ENCODE results near the gene LAMB4. TPM values are rescaled to one million over a fixed set of nuclear protein-coding genes. Genes with fewer than 3 reads are reported as not detected.

Gene LAMB4
- total RNA-seq, 4 donors from 2014 or later: 0.04 to 0.33 TPM; not detected in 2

DNA sequence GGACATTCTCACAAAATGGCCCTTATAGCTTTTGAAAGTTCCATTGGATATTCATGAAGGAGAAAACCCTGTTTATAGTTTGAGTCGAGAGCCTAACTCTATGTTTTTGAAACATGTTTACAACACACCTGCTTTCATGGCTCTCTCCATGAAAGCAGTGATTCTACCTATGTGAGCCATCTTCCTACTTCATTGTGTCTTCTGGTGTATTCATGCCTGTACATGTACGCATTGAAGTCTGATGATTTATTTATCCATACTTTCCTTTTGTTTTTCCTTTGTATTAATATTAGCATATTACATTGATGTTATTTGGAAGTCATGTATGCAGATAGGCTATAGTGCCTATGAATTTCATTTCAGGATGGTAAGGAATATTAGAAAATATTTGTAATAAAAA, 58.0 kb downstream of the LAMB4 start:
- TF ChIP-seq POLR2A (IDR thresholded peaks at IDR 0.05) (no peak), CTCF (IDR thresholded peaks at IDR 0.05 in 4 of 5, conservative IDR thresholded peaks at IDR 0.05 in 1 of 5) (no peak)
- ATAC-seq: no peak
- in situ Hi-C loops (cut with MboI; ENCODE audit: low sequenced_read_pairs in 4 of 4) (no loop called here), intact Hi-C loops (cut with DNase I; ENCODE audit: low total_unique reads) (no loop called here)
- Histone ChIP-seq H3K36me3 (no peaks in the 10 kb centered on the region), H3K4me1 (no peaks in the 10 kb centered on the region), H3K27me3 (no peaks in the 10 kb centered on the region), H3K9me3 (no peaks in the 10 kb centered on the region), H3K27ac (no peak overlapping the region), H3K4me3 (no peak overlapping the region)
- DNase-seq: no peak

- Histone ChIP-seq H3K27me3 (no peaks in the 10 kb centered on the region), H3K27ac (no peak overlapping the region), H3K4me3 (no peak overlapping the region), H3K4me1 (no peaks in the 10 kb centered on the region), H3K36me3 (no peaks in the 10 kb centered on the region), H3K9me3 (no peaks in the 10 kb centered on the region)
- in situ Hi-C loops (cut with MboI; ENCODE audit: low sequenced_read_pairs in 4 of 4) (no loop called here), intact Hi-C loops (cut with DNase I; ENCODE audit: low total_unique reads) (no loop called here)
- TF ChIP-seq CTCF (IDR thresholded peaks at IDR 0.05 in 4 of 5, conservative IDR thresholded peaks at IDR 0.05 in 1 of 5) (no peak), POLR2A (IDR thresholded peaks at IDR 0.05) (no peak)
- ATAC-seq: no peak
- DNase-seq: no peak
Measured at GRCh38 chr7:108071551-108071950, 58.6 kb downstream of the LAMB4 start.

GRCh38 chr7:108069646-108070045, 60.5 kb downstream of the LAMB4 start:
- ATAC-seq: no peak

GRCh38 chr7:108067844-108068243, 62.3 kb downstream of the LAMB4 start:
- Histone ChIP-seq H3K27ac (no peak overlapping the region), H3K36me3 (no peaks in the 10 kb centered on the region), H3K4me3 (no peak overlapping the region), H3K27me3 (no peaks in the 10 kb centered on the region), H3K9me3 (no peaks in the 10 kb centered on the region), H3K4me1 (no peaks in the 10 kb centered on the region)
- in situ Hi-C loops (cut with MboI; ENCODE audit: low sequenced_read_pairs in 4 of 4): no loop called here
- ATAC-seq (no peak), DNase-seq (no peak)
- intact Hi-C loops (cut with DNase I; ENCODE audit: low total_unique reads): no loop called here
- TF ChIP-seq CTCF (IDR thresholded peaks at IDR 0.05 in 4 of 5, conservative IDR thresholded peaks at IDR 0.05 in 1 of 5) (no peak), POLR2A (IDR thresholded peaks at IDR 0.05) (no peak)

More at GRCh38 chr7:108069646-108070045, 60.5 kb downstream of the LAMB4 start:
- no peaks in the 10 kb centered on the region for H3K27me3 ChIP-seq
- H3K36me3 ChIP-seq: no peaks in the 10 kb centered on the region
- no peaks in the 10 kb centered on the region for H3K9me3 ChIP-seq
- in situ Hi-C loops (cut with MboI; ENCODE audit: low sequenced_read_pairs in 4 of 4): no loop called here
- H3K4me1 ChIP-seq: no peaks in the 10 kb centered on the region
- DNase-seq: no peak
- intact Hi-C loops (cut with DNase I; ENCODE audit: low total_unique reads): no loop called here
- TF ChIP-seq CTCF (IDR thresholded peaks at IDR 0.05 in 4 of 5, conservative IDR thresholded peaks at IDR 0.05 in 1 of 5) (no peak), POLR2A (IDR thresholded peaks at IDR 0.05) (no peak)
- no peak overlapping the region for H3K4me3 ChIP-seq
- H3K27ac ChIP-seq: no peak overlapping the region

DNA sequence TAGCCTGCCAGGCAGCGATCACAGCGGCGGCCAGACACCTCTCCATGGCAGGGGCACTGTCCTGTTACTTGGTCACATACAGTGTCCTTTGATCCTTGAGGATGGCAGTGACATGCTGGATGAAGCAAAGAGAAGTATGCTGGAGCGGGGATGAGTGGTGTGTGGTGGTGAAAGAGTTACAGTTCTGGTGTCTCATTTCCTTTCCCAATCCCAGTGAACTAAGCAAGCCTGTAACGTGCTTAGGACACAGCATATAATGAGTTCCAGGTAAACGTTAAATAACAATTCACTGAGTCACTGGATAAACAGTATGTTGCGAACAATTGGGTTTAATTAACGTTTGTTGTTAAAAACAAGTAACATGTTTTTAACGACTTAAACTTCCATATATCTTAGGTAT, 63.7 kb downstream of the LAMB4 start:
- no peak overlapping the region for H3K27ac ChIP-seq
- intact Hi-C loops (cut with DNase I; ENCODE audit: low total_unique reads) (no loop called here), in situ Hi-C loops (cut with MboI; ENCODE audit: low sequenced_read_pairs in 4 of 4) (no loop called here)
- no peaks in the 10 kb centered on the region for H3K4me1 ChIP-seq
- ATAC-seq: no peak
- no peaks in the 10 kb centered on the region for H3K36me3 ChIP-seq
- TF ChIP-seq POLR2A (IDR thresholded peaks at IDR 0.05) (no peak), CTCF (IDR thresholded peaks at IDR 0.05 in 4 of 5, conservative IDR thresholded peaks at IDR 0.05 in 1 of 5) (no peak)
- no peak overlapping the region for H3K4me3 ChIP-seq
- DNase-seq: no peak
- H3K9me3 ChIP-seq: no peaks in the 10 kb centered on the region
- H3K27me3 ChIP-seq: no peaks in the 10 kb centered on the region
